Subcutaneous adipose tissue (tissue), 4 donors: ENCODE measurements around the gene SLC26A8. TPM values are rescaled to one million over a fixed set of nuclear protein-coding genes. Genes with fewer than 3 reads are reported as not detected.

Source experiments
- total RNA-seq, 4 donors: library from RNA; depleted of rRNA; stranded (reverse); fragments of >200 nt; gene quantifications; one replicate each; pipeline ENCODE4 v1.1.0, GENCODE V29; 2016
- TF ChIP-seq, protein P1 (sequence below): fragments of 450-650 bp; IDR thresholded peaks from one replicate; pipeline ENCODE4 v1.5.1; 2016; ENCODE audit warnings: low read depth, mild to moderate bottlenecking, control low read depth, antibody characterized with exemption, moderate library complexity

The SLC26A8 gene
- total RNA-seq, 4 donors from 2014 or later, result 0.33 to 2.2 (median 2.0) TPM; not detected in 1

DNA sequence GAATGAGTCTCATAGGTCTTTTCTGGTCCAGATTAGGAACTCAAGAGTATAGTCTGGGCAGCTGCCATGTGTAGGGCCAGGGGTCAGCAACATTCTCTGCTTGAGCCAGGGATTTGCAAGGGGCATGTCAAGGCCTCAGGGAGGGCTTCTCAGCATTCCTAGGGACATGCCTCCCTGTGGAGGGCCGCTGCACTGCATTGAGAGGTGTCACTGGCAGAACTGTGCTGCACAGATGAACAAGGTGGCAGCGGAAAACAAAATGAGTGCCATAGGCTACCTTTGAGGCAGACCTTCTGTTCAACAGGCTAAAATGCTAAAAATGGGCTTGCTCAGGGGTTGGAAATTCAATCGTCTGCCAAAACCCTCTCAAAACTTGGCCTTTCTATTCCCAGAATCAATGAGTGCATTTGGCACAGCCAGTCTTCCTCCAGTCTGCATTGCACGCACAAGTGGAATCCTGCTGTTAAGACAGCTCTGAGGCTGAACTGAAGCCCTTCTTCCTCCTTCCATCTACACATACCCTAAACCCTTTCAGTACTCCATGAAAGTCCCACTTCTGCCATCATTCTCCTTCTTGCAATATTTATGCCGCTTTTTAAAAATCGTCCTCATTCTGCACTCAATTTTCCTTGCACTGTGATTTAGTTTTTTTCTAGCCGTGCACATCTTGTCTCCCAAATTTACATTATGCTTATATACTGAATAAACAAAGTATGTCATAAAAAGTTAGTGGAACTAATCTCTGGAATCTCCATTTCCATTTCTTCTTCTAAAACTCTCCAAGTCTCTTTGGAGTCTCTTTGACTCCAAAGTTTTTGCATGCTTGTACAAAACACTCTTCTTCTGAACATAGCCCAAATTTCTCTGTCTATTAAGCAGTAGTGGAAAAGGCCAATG, 51.7 kb downstream of the SLC26A8 start:
- TF ChIP-seq, protein P1, sequence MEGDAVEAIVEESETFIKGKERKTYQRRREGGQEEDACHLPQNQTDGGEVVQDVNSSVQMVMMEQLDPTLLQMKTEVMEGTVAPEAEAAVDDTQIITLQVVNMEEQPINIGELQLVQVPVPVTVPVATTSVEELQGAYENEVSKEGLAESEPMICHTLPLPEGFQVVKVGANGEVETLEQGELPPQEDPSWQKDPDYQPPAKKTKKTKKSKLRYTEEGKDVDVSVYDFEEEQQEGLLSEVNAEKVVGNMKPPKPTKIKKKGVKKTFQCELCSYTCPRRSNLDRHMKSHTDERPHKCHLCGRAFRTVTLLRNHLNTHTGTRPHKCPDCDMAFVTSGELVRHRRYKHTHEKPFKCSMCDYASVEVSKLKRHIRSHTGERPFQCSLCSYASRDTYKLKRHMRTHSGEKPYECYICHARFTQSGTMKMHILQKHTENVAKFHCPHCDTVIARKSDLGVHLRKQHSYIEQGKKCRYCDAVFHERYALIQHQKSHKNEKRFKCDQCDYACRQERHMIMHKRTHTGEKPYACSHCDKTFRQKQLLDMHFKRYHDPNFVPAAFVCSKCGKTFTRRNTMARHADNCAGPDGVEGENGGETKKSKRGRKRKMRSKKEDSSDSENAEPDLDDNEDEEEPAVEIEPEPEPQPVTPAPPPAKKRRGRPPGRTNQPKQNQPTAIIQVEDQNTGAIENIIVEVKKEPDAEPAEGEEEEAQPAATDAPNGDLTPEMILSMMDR, result no peak

DNA sequence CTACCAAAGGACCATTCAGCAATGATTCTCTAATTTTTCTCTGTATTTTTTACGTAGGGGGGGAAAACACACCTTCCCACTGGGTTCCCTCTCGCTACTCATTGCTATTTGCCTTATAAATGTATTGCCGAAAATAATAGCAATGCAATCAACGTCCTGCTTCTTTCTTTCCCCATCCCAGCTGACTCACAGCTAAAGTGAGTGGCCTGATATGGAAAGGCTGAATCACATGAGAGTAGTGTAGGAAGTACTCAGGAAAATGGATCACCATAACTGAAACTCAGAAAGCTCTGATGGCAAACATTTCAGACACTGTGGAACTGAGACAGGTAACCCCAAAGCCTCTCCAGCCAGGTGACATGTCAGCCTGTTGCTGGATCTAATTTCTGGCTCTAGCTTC, 54.3 kb downstream of the SLC26A8 start:
- TF ChIP-seq, protein P1, result no peak

DNA sequence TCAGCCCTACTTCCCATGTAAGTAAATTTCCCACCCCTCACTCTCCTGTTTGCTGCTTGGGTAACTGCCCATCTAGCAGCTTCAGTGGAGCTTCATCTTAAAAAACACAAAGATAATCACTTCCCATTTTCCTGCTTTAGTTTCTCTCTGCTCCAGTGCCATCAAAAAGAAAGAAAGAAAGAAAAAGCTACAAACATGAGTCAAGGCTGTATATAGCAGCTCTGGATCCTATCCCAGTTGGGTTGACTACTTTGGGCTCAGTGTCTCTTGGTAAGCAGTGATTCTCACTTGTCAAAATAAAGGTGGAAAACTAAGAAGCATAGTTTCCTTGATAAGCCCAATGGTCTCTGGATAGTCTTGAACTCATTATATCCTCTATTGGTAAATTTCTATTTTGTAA, 54.8 kb downstream of the SLC26A8 start:
- TF ChIP-seq, protein P1, result no peak

DNA sequence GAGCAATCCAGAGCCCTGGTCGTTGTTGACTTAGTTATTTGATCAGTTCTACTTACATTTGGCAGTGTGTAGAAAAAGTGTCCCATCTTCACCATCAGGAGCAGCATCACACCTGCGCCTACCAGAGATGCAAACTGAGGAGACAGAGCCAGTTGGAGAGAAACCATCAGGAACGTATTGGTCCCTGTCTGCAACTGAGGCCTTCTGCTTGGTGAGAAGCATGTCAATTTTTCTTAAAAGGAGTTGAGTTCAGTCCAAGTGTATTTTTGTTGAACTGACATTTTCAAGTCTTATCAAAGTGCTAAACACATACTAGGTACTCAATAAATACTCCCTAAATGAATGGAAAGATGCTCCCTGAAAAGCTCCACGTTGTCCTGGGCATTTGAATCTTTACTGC, 55.6 kb downstream of the SLC26A8 start:
- TF ChIP-seq, protein P1, result no peak

DNA sequence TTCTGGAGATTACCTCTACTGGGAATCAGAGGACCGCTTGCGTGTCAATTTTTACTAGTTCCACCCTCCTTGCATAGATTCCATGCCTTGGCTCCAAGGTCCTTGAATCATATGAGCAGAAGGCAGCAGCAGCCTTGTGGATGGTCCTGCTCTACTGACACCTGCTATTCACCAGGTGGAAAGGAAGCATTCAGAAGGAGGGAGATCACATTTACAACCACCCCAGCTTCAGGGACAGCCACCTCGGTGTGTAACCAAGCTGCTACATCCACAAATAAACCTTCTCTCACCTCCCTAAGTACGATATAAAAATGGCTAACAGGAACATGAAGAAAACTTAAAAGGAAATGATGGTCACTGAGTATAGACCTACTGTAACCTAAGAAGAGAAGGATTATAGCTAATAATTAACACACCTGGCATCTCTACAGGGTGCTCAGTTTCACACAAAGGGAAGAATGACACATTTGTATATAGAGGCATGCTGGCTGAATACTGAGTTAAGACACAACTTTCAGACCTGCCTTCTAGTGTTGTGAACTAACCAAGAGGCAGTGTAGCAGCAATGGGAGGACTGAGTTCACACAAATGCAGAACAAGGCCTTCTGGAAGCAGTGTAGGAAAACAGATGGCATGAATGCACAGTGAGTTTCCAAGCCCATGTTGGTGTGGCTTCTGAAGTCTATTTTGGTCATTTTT, 57.2 kb downstream of the SLC26A8 start:
- TF ChIP-seq, protein P1, result no peak

DNA sequence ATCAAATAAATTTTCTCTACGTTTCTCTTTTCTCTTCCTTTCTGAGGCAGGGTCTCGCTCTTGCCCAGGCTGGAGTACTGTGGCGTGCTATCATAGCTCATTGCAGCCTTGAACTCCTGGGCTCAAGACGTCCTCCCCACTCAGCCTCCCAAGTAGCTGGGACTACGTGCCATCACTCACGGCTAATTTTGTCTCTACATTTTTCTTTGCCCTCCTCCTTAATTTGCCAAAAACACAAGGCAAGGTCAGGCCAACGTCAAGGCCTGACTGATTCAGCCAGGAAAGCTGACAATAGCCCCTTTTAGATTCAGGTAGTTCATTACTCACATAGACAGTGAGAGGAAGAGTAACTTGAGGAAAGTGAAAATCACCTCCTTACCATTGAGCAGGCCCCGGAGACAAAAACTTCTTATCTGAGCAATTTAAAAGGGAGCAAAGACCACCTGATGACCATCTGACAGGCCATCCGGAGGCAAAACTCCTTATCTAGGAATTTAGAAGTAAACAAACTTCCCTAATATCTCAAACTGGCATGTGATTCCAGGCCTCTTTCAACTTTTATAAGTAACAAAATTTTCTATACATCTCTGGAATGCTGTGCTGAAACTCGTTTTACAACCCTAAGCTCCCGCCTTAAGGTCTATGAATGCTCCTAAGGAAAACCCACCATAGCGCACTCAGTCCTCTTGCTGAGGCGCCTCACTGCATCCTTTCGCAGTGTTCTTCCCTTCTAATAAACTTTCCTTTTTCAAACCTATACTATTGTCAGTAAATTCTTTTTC, 61.5 kb downstream of the SLC26A8 start:
- TF ChIP-seq, protein P1, result no peak
